ENCODE measurements around the gene MTREX. TPM values are rescaled to one million over a fixed set of nuclear protein-coding genes. Genes with fewer than 3 reads are reported as not detected.
A peak's percentile ranks its signal among the peaks of the same experiment; 100 is the strongest.

MTREX gene
- total and polyA plus RNA-seq, 2 experiments from 2014 or later: 19.0 to 66.0 TPM

GRCh38 chr5:55338810-55339243 lies 31.0 kb downstream of the MTREX start:
- H3K36me3 ChIP-seq (replicated peaks; ENCODE audit: insufficient read depth, low read depth): no peaks in the 10 kb centered on the region
- H3K4me2 ChIP-seq: no peak overlapping the region
- peaks cover 32% of the 10 kb centered on the region for H3K79me2 ChIP-seq
- no peaks in the 10 kb centered on the region for H3K9me2 ChIP-seq (replicated peaks; ENCODE audit: insufficient read depth)
- H3K4me3 ChIP-seq: no peak overlapping the region
- TF ChIP-seq EZH2 (IDR thresholded peaks at IDR 0.05; ENCODE audit: borderline replicate concordance) (no peak), EZH2phosphoT487 (IDR thresholded peaks at IDR 0.05; ENCODE audit: low read depth, severe bottlenecking, unreplicated experiment) (no peak), CTCF (IDR thresholded peaks at IDR 0.05; ENCODE audit: poor library complexity) (no peak)
- H2AFZ ChIP-seq: no peak overlapping the region
- no peaks in the 10 kb centered on the region for H4K20me1 ChIP-seq (ENCODE audit: insufficient read depth, poor library complexity, severe bottlenecking)
- no peak for DNase-seq (ENCODE audit: low spot score)
- H3K4me1 ChIP-seq (ENCODE audit: insufficient read depth): no peaks in the 10 kb centered on the region
- H3K27me3 ChIP-seq: no peaks in the 10 kb centered on the region
- no peaks in the 10 kb centered on the region for H3K9me3 ChIP-seq (ENCODE audit: low read depth)
- 93% methylated on average over 5 of the region's 5 CpGs for WGBS (ENCODE audit: low lambda C conversion rate, missing lambda C conversion rate)
- no peak overlapping the region for H3K27ac ChIP-seq

DNA sequence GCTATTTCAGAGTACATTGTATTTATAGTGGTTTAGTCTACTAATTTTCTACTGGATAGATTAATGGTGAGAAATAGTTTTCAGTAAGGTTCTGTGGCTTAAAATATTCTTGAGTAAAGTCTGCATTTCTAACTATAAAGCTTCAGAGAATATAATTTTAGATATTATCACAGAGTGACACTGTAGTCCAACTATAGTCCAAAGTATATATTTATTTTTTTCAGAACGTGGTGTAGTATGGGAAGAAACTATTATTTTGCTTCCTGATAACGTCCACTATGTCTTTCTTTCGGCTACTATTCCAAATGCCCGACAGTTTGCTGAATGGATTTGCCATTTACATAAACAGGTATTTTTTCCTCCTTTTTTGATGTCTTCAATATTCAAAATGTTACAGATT lies 35.3 kb downstream of the MTREX start:
- Histone ChIP-seq H3K36me3 (replicated peaks; ENCODE audit: insufficient read depth, low read depth) (peaks cover 11% of the 10 kb centered on the region), H3K27me3 (no peaks in the 10 kb centered on the region), H3K9me3 (ENCODE audit: low read depth) (no peaks in the 10 kb centered on the region), H3K4me3 (no peak overlapping the region), H2AFZ (no peak overlapping the region), H4K20me1 (ENCODE audit: insufficient read depth, poor library complexity, severe bottlenecking) (no peaks in the 10 kb centered on the region), H3K27ac (no peak overlapping the region), H3K4me1 (ENCODE audit: insufficient read depth) (no peaks in the 10 kb centered on the region), H3K4me2 (no peak overlapping the region), H3K9me2 (replicated peaks; ENCODE audit: insufficient read depth) (no peaks in the 10 kb centered on the region), H3K79me2 (peaks cover 9% of the 10 kb centered on the region)
- DNase-seq (ENCODE audit: low spot score): no peak
- TF ChIP-seq CTCF (IDR thresholded peaks at IDR 0.05; ENCODE audit: poor library complexity) (no peak), EZH2 (IDR thresholded peaks at IDR 0.05; ENCODE audit: borderline replicate concordance) (no peak), EZH2phosphoT487 (IDR thresholded peaks at IDR 0.05; ENCODE audit: low read depth, severe bottlenecking, unreplicated experiment) (no peak)
- 86% methylated on average over 4 of the region's 4 CpGs for WGBS (ENCODE audit: low lambda C conversion rate, missing lambda C conversion rate)

DNA sequence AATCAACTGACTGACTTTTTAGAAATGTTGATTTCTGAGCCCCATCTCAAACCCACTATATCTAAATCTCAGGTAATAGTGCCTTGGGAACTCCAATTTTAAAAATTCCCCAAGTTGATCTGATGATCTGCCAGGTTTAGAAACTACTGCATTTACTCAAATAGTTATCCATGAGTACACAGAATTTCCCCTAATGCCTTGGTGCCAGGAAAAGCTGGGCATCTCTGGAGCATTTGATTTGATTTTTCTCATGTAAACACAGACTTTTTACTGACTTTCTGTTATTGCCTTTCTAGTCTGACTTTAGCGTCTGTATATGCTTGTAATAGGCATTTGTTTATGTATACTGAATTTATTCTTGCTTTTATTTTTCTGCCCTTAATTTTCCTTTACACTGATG lies 35.8 kb downstream of the MTREX start:
- Histone ChIP-seq H2AFZ (no peak overlapping the region), H3K4me2 (no peak overlapping the region), H3K9me3 (ENCODE audit: low read depth) (no peaks in the 10 kb centered on the region), H3K79me2 (peaks cover 4% of the 10 kb centered on the region), H4K20me1 (ENCODE audit: insufficient read depth, poor library complexity, severe bottlenecking) (no peaks in the 10 kb centered on the region), H3K9me2 (replicated peaks; ENCODE audit: insufficient read depth) (no peaks in the 10 kb centered on the region), H3K4me3 (no peak overlapping the region), H3K36me3 (replicated peaks; ENCODE audit: insufficient read depth, low read depth) (peaks cover 11% of the 10 kb centered on the region), H3K4me1 (ENCODE audit: insufficient read depth) (no peaks in the 10 kb centered on the region), H3K27me3 (no peaks in the 10 kb centered on the region), H3K27ac (peak overlapping the region; percentile 5)
- TF ChIP-seq CTCF (IDR thresholded peaks at IDR 0.05; ENCODE audit: poor library complexity) (no peak), EZH2 (IDR thresholded peaks at IDR 0.05; ENCODE audit: borderline replicate concordance) (no peak), EZH2phosphoT487 (IDR thresholded peaks at IDR 0.05; ENCODE audit: low read depth, severe bottlenecking, unreplicated experiment) (peak; percentile 34)
- 50% methylated on average over 1 of the region's 1 CpG for WGBS (ENCODE audit: low lambda C conversion rate, missing lambda C conversion rate)
- DNase-seq (ENCODE audit: low spot score): no peak

All from hepatocyte (in vitro differentiated cells).